ENCODE results near the gene GRK3. TPM values are rescaled to one million over a fixed set of nuclear protein-coding genes. Genes with fewer than 3 reads are reported as not detected.
"Not testable (repeated sequence)": the region's sequence is repeated elsewhere in the genome, so short reads cannot be mapped to it uniquely, and the experiment has no call there.

The GRK3 gene
- total RNA-seq, 1 donor from 2014 or later = 26.0 TPM

DNA sequence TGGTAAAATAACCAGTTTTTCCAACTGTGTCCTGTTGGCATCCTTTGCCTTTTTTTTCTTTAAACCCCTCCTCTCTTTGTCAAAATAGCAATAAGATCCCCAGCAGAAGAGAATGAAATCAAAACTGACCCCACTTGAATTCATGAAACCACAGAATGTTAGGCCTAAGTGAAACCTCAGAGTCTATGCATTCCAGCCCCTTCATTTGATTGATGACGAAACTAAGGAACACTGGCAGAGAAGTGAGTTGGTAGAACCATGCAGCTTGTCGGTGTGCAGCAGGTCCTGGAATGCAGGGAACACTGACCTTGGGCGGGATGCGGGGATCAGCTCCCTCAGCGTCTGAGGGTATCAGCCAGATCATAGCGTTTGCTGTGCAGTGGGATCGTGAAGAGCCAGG lies 57.5 kb downstream of the GRK3 start:
- TF ChIP-seq, protein P1, sequence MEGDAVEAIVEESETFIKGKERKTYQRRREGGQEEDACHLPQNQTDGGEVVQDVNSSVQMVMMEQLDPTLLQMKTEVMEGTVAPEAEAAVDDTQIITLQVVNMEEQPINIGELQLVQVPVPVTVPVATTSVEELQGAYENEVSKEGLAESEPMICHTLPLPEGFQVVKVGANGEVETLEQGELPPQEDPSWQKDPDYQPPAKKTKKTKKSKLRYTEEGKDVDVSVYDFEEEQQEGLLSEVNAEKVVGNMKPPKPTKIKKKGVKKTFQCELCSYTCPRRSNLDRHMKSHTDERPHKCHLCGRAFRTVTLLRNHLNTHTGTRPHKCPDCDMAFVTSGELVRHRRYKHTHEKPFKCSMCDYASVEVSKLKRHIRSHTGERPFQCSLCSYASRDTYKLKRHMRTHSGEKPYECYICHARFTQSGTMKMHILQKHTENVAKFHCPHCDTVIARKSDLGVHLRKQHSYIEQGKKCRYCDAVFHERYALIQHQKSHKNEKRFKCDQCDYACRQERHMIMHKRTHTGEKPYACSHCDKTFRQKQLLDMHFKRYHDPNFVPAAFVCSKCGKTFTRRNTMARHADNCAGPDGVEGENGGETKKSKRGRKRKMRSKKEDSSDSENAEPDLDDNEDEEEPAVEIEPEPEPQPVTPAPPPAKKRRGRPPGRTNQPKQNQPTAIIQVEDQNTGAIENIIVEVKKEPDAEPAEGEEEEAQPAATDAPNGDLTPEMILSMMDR (IDR thresholded peaks at IDR 0.05; ENCODE audit: unreplicated experiment) = no peak
- H3K27me3 Mint-ChIP-seq = no peaks in the 10 kb centered on the region
- no peak overlapping the region for H3K27ac Mint-ChIP-seq
- no peaks in the 10 kb centered on the region for H3K9me3 Mint-ChIP-seq (ENCODE audit: low read depth)
- H3K36me3 Mint-ChIP-seq (ENCODE audit: insufficient read depth) = peaks cover 6% of the 10 kb centered on the region
- H3K4me3 Mint-ChIP-seq (ENCODE audit: low read depth) = no peak overlapping the region
- no peak for DNase-seq (ENCODE audit: low spot score, unreplicated experiment)
- H3K4me1 Mint-ChIP-seq (ENCODE audit: low read depth) = peaks cover 13% of the 10 kb centered on the region

DNA sequence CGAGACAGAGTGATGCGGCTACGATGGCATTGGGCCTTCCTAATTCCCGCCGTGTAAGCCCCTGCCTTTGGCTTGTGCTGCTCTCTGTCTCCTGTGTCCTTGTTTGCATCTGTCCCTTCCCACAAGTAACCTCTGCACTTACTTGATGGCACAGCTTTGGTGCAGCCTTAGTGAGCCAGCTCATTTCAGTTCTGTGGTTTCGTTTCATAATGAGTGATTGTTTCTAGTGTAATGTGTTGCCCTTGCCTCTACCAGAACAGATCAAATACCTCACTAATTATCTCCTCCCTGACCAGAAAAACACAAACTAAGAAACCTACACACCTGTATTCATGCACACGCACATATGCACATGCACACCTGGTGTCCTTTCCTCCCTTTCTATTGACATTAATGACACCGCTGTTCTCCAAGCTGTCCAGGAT lies 58.8 kb downstream of the GRK3 start:
- H3K9me3 Mint-ChIP-seq (ENCODE audit: low read depth) = no peaks in the 10 kb centered on the region
- H3K4me1 Mint-ChIP-seq (ENCODE audit: low read depth) = peaks cover 13% of the 10 kb centered on the region

GRCh38 chr22:25623851-25624250 lies 59.4 kb downstream of the GRK3 start:
- Mint-ChIP-seq H3K27ac (no peak overlapping the region), H3K4me1 (ENCODE audit: low read depth) (peaks cover 13% of the 10 kb centered on the region), H3K4me3 (ENCODE audit: low read depth) (no peak overlapping the region), H3K27me3 (no peaks in the 10 kb centered on the region), H3K36me3 (ENCODE audit: insufficient read depth) (peaks cover 6% of the 10 kb centered on the region), H3K9me3 (ENCODE audit: low read depth) (no peaks in the 10 kb centered on the region)
- DNase-seq (ENCODE audit: low spot score, unreplicated experiment) = no peak
- TF ChIP-seq, protein P1 (IDR thresholded peaks at IDR 0.05; ENCODE audit: unreplicated experiment) = no peak

More for the DNA sequence above, 58.8 kb downstream of the GRK3 start:
- DNase-seq (ENCODE audit: low spot score, unreplicated experiment) = no peak
- Mint-ChIP-seq H3K4me3 (ENCODE audit: low read depth) (no peak overlapping the region), H3K36me3 (ENCODE audit: insufficient read depth) (peaks cover 6% of the 10 kb centered on the region), H3K27ac (peak overlapping the region; percentile 26), H3K27me3 (no peaks in the 10 kb centered on the region)
- TF ChIP-seq, protein P1 (IDR thresholded peaks at IDR 0.05; ENCODE audit: unreplicated experiment) = no peak

DNA sequence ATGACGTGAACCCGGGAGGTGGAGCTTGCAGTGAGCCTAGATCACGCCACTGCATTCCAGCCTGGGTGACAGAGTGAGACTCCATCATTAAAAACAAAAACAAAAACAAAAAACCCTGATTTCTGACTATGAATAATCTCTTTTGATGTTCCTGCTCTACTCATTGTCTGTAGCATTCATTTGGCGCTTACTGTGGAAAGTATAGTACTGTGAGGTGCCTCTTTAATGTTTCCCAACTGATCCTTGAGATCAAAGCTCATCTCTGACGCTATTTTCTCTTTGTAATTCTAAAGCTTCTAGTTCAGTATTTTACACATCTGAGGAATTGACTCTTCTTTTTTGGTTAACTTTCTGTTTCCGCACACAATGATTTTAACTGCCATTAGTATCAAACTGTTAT lies 60.0 kb downstream of the GRK3 start:
- H3K9me3 Mint-ChIP-seq (ENCODE audit: low read depth) = no peaks in the 10 kb centered on the region
- peaks cover 13% of the 10 kb centered on the region for H3K4me1 Mint-ChIP-seq (ENCODE audit: low read depth)
- no peak overlapping the region for H3K4me3 Mint-ChIP-seq (ENCODE audit: low read depth)
- DNase-seq (ENCODE audit: low spot score, unreplicated experiment) = no peak
- H3K36me3 Mint-ChIP-seq (ENCODE audit: insufficient read depth) = peaks cover 6% of the 10 kb centered on the region
- no peaks in the 10 kb centered on the region for H3K27me3 Mint-ChIP-seq
- TF ChIP-seq, protein P1 (IDR thresholded peaks at IDR 0.05; ENCODE audit: unreplicated experiment) = no peak
- no peak overlapping the region for H3K27ac Mint-ChIP-seq

DNA sequence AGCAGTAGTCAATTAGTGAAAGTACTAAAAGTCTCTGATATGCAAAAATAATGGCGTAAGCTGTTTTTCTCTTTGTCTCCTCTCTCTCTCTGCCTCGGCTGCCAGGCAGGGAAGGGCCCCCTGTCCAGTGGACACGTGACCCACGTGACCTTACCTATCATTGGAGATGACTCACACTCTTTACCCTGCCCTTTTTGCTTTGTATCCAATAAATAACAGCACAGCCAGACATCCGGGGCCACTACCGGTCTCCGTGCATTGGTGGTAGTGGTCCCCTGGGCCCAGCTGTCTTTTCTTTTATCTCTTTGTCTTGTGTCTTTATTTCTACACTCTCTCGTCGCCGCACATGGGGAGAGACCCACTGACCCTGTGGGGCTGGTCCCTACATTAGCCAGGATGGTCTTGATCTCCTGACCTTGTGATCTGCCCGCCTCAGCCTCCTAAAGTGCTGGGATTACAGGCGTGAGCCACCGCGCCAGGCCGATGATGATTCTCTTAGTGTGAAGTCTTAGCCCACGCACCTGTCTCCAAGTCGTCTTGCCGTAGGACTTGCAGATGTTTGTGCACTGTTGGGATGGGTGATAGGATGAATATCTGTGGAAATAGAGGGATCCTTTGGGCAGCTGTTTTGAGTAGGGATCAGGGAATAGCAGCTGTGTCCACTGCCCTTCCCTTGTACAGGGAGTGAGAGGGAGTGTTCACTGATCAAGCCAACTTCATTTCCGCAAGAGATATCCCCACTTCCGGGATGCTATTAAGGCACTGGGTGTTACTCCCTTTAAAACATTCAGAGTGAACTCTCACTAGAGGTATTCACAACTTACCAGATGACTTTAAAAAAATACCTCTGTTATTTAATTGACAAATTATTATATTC lies 61.5 kb downstream of the GRK3 start:
- not testable (repeated sequence) for H3K27me3 Mint-ChIP-seq; H3K36me3 Mint-ChIP-seq (ENCODE audit: insufficient read depth); H3K4me3 Mint-ChIP-seq (ENCODE audit: low read depth); H3K9me3 Mint-ChIP-seq (ENCODE audit: low read depth); H3K27ac Mint-ChIP-seq; DNase-seq (ENCODE audit: low spot score, unreplicated experiment)
- H3K4me1 Mint-ChIP-seq (ENCODE audit: low read depth) = peaks cover 11% of the 10 kb centered on the region

GRCh38 chr22:25626624-25626990 lies 62.1 kb downstream of the GRK3 start:
- Mint-ChIP-seq H3K27me3 (no peaks in the 10 kb centered on the region), H3K9me3 (ENCODE audit: low read depth) (no peaks in the 10 kb centered on the region), H3K36me3 (ENCODE audit: insufficient read depth) (peaks cover 6% of the 10 kb centered on the region), H3K27ac (no peak overlapping the region), H3K4me1 (ENCODE audit: low read depth) (peaks cover 10% of the 10 kb centered on the region), H3K4me3 (ENCODE audit: low read depth) (no peak overlapping the region)
- DNase-seq (ENCODE audit: low spot score, unreplicated experiment) = no peak
- TF ChIP-seq, protein P1 (IDR thresholded peaks at IDR 0.05; ENCODE audit: unreplicated experiment) = no peak

All from progenitor cell of endocrine pancreas (in vitro differentiated cells).